ENCODE results near the gene NHS. TPM values are rescaled to one million over a fixed set of nuclear protein-coding genes. Genes with fewer than 3 reads are reported as not detected.

Gene NHS
- total RNA-seq, 4 donors from 2014 or later = 0.20 to 0.39 (median 0.30) TPM

GRCh38 chrX:17633546-17633945 lies 258.5 kb downstream of the NHS start:
- TF ChIP-seq CTCF (IDR thresholded peaks at IDR 0.05 in 4 of 5, conservative IDR thresholded peaks at IDR 0.05 in 1 of 5) = no peak
- TF ChIP-seq POLR2A (IDR thresholded peaks at IDR 0.05) = no peak
- Histone ChIP-seq H3K27ac (no peak overlapping the region), H3K4me1 (no peaks in the 10 kb centered on the region), H3K9me3 (no peaks in the 10 kb centered on the region), H3K27me3 (no peaks in the 10 kb centered on the region), H3K36me3 (no peaks in the 10 kb centered on the region), H3K4me3 (no peak overlapping the region)
- in situ Hi-C loops (cut with MboI; ENCODE audit: low sequenced_read_pairs in 4 of 4) (no loop called here), intact Hi-C loops (cut with DNase I; ENCODE audit: low total_unique reads) (no loop called here)
- DNase-seq = no peak
- no peak for ATAC-seq

DNA sequence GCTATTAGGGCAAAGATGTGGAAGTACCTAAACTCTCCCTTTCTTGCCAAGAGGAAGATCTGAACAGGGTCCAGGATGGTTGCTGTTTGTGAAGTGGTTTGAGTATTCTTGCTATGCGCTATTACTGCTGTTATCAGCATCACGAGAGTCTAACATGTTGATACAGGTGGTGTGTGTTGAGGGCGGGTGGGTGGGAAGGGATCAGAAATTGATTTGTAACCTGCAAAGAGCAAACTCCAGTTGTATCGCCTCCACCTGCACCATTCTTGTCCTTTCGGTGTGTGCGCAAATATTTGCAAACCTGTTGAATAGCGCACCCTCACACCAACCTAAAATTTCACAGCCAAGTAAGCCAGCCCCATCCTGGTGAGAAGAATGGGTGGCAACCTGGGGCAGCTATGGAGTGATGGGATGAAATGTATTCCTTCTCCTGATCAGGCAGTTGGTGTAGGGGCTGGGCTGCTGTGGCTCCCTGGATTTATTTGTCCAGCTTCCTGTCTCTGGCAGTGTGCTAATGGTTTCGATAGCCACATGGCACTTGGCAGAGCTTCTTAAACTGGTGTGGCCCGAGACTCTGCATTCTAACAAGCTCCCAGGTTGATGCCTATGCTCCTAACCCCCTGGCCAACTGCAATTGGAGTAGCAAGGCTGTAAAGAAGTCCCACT lies 259.7 kb downstream of the NHS start:
- no peaks in the 10 kb centered on the region for H3K36me3 ChIP-seq
- no peaks in the 10 kb centered on the region for H3K9me3 ChIP-seq
- H3K4me1 ChIP-seq = no peaks in the 10 kb centered on the region
- ATAC-seq (no peak), DNase-seq (no peak)
- in situ Hi-C loops (cut with MboI; ENCODE audit: low sequenced_read_pairs in 4 of 4) = no loop called here
- TF ChIP-seq CTCF (IDR thresholded peaks at IDR 0.05 in 4 of 5, conservative IDR thresholded peaks at IDR 0.05 in 1 of 5) = no peak
- TF ChIP-seq POLR2A (IDR thresholded peaks at IDR 0.05) = no peak
- H3K4me3 ChIP-seq = no peak overlapping the region
- no peaks in the 10 kb centered on the region for H3K27me3 ChIP-seq
- intact Hi-C loops (cut with DNase I; ENCODE audit: low total_unique reads) = no loop called here
- H3K27ac ChIP-seq = no peak overlapping the region

DNA sequence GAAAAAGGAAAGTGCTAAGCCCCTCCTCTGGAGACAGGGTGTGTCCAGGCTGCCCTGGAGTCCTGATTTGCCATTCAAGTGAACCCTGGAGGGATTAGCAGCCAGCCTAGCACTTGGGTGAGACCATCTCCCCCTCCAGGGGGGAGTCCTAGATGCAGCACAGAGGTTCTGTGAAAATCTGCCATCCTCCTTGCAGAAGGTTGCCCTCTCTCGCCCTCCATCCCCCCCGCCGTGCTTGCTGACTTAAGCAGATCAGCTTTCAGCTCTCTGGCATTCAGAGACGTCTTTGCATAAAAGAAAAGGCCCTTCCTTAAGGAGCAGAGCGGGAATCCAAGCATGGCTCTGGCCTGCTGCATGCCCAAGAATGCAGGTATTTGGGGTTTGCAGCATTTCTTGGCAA lies 260.2 kb downstream of the NHS start:
- ATAC-seq (no peak), DNase-seq (no peak)
- Histone ChIP-seq H3K36me3 (no peaks in the 10 kb centered on the region), H3K27me3 (no peaks in the 10 kb centered on the region), H3K4me1 (no peaks in the 10 kb centered on the region), H3K27ac (no peak overlapping the region), H3K4me3 (no peak overlapping the region), H3K9me3 (no peaks in the 10 kb centered on the region)
- TF ChIP-seq POLR2A (IDR thresholded peaks at IDR 0.05) = no peak
- no peak for TF ChIP-seq CTCF (IDR thresholded peaks at IDR 0.05 in 4 of 5, conservative IDR thresholded peaks at IDR 0.05 in 1 of 5)
- intact Hi-C loops (cut with DNase I; ENCODE audit: low total_unique reads) (no loop called here), in situ Hi-C loops (cut with MboI; ENCODE audit: low sequenced_read_pairs in 4 of 4) (no loop called here)

DNA sequence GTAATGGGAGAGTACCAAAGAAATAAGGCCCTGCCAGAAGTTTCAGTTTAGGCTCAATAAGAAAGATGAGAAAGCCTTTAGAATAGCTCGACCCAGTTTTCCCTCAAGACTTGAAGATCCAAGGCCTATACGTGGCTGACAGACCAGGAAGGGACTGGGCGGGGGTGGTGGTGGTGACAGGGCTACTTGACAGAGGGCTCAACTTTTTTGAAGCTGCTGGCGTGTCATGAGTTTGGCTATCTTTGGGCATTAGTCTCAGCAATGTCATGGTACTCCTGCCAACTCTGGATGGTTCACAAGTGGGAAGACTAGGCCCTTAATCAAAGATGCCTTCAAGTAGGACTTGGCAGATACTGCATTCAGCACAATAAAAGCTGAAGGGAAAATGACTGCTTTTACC lies 262.2 kb downstream of the NHS start:
- in situ Hi-C loops (cut with MboI; ENCODE audit: low sequenced_read_pairs in 4 of 4) (no loop called here), intact Hi-C loops (cut with DNase I; ENCODE audit: low total_unique reads) (no loop called here)
- no peak overlapping the region for H3K27ac ChIP-seq
- no peak overlapping the region for H3K4me3 ChIP-seq
- no peak for ATAC-seq
- no peaks in the 10 kb centered on the region for H3K36me3 ChIP-seq
- H3K27me3 ChIP-seq = no peaks in the 10 kb centered on the region
- H3K4me1 ChIP-seq = no peaks in the 10 kb centered on the region
- TF ChIP-seq CTCF (IDR thresholded peaks at IDR 0.05 in 4 of 5, conservative IDR thresholded peaks at IDR 0.05 in 1 of 5) (no peak), POLR2A (IDR thresholded peaks at IDR 0.05) (no peak)
- DNase-seq = no peak
- no peaks in the 10 kb centered on the region for H3K9me3 ChIP-seq

DNA sequence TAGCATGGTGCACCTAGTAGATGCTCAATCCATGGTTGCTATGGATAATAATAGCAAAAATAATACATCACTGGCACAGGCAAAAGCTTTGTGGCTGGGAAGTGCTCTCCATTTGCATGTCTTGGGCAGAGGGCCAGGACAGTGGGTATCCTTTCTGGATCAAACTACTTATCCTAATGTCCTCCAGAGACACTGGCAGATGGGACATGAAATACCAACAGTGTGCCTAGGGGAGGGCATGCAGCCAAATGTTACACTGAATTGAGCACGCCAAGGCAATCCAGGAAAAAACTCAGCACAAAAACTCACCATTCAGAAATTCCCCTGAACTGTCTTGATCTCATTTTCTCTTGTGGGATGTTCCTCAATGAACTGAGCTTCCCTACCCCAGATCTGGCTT lies 263.7 kb downstream of the NHS start:
- H3K9me3 ChIP-seq = no peaks in the 10 kb centered on the region
- TF ChIP-seq CTCF (IDR thresholded peaks at IDR 0.05 in 4 of 5, conservative IDR thresholded peaks at IDR 0.05 in 1 of 5) (no peak), POLR2A (IDR thresholded peaks at IDR 0.05) (no peak)
- ATAC-seq (no peak), DNase-seq (no peak)
- in situ Hi-C loops (cut with MboI; ENCODE audit: low sequenced_read_pairs in 4 of 4) = no loop called here
- H3K4me1 ChIP-seq = no peaks in the 10 kb centered on the region
- H3K36me3 ChIP-seq = no peaks in the 10 kb centered on the region
- intact Hi-C loops (cut with DNase I; ENCODE audit: low total_unique reads) = no loop called here
- H3K27me3 ChIP-seq = no peaks in the 10 kb centered on the region
- no peak overlapping the region for H3K27ac ChIP-seq
- no peak overlapping the region for H3K4me3 ChIP-seq
